Brain microvascular endothelial cell (primary cell): ENCODE measurements around the gene GORAB.

Experiments
- DNase-seq: peaks from one replicate; pipeline ENCODE4 v3.0.0-alpha.2; 2020
- H3K27ac ChIP-seq: fragments of 250-450 bp; sonication (Bioruptor Pico); 2 replicates; pipeline ENCODE4 v1.5.1; 2020; ENCODE audit warnings: mild to moderate bottlenecking, moderate library complexity
- H3K27me3 ChIP-seq: fragments of 250-450 bp; sonication (Bioruptor Pico); replicated peaks from 2 replicates; pipeline ENCODE4 v1.5.1; 2020; ENCODE audit warnings: mild to moderate bottlenecking
- H3K36me3 ChIP-seq: fragments of 250-450 bp; sonication (Bioruptor Pico); replicated peaks from 2 replicates; pipeline ENCODE4 v1.5.1; 2020; ENCODE audit warnings: mild to moderate bottlenecking
- H3K4me3 ChIP-seq: 2 replicates; pipeline ENCODE4 v1.5.1; 2011; ENCODE audit warnings: low read depth, mild to moderate bottlenecking, control low read depth, low read length, moderate library complexity
- CTCF ChIP-seq: IDR thresholded peaks from 2 replicates; pipeline ENCODE4 v1.5.1; 2011; ENCODE audit warnings: low read depth, mild to moderate bottlenecking, moderate library complexity, low read length, control low read depth, inconsistent platforms; ENCODE audit errors: missing control alignments
- in situ Hi-C: cut with HindIII; loops from 2 replicates; pipeline ENCODE4 v1.10.0; 2017; ENCODE audit warnings: low sequenced_read_pairs, low pct_ligation_motif_present

The GORAB gene

DNA sequence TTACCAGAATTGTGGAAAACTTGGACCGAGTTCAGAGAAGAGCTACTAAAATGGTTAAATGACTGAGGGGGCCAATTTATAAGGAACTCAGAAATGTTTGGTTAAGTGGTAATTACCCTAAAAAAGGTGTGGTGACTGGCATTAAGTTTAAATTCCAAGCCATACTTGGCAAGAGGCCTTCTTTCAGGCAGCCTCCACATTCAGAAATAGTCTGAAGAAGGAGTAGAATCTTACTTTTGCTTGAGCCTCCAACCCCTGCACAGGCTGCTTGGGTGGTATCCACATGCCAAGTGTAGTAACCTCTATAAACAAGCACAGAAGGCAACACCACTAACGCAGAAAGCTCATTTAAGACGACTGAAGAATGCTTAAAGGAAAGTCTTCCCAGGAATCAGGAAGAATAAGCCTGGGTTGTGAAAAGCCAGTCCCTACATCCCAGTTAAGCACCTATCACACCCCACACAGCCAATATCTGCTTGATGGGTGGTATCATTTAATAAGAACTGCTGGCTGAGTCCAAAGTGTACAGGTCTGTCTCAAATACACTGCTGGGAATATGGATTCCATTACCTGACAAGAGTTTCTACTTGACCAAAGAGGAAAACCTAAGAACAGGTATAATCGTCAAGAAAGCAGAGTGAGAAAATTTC is 13.7 kb upstream of the GORAB start:
- Histone ChIP-seq H3K27ac (no peak overlapping the region), H3K4me3 (no peak overlapping the region), H3K27me3 (no peaks in the 10 kb centered on the region), H3K36me3 (no peaks in the 10 kb centered on the region)
- TF ChIP-seq CTCF, result no peak
- no peak for DNase-seq
- in situ Hi-C loops, result no loop called here

GRCh38 chr1:170518965-170519364 is 13.0 kb upstream of the GORAB start:
- no peak for TF ChIP-seq CTCF
- no peak for DNase-seq
- Histone ChIP-seq H3K36me3 (no peaks in the 10 kb centered on the region), H3K4me3 (no peak overlapping the region), H3K27ac (no peak overlapping the region), H3K27me3 (no peaks in the 10 kb centered on the region)
- in situ Hi-C loops, result no loop called here

DNA sequence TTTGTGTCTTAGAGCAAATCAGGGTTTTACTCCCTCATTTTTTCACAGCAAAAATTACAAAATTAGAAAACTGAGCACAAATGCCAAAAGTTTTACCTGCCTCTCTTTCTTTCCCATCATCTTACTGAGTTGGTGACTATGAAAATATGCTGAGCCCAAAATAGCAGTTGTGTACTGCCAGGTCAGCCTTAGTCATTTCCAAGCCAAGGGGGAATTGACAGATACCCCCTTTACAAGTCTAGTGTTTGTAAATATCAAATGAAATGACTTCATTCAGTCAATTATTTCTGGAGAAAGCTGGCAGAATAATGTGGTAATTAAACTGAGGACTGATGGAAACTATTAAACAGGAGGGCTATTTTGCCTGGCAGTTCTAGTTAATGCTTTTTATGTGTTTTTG is 11.4 kb upstream of the GORAB start:
- no peak overlapping the region for H3K27ac ChIP-seq
- DNase-seq, result peak; percentile 7
- no peaks in the 10 kb centered on the region for H3K27me3 ChIP-seq
- no peaks in the 10 kb centered on the region for H3K36me3 ChIP-seq
- H3K4me3 ChIP-seq, result no peak overlapping the region
- in situ Hi-C loops, result no loop called here
- TF ChIP-seq CTCF, result no peak

- Histone ChIP-seq H3K4me3 (no peak overlapping the region), H3K27ac (no peak overlapping the region), H3K36me3 (no peaks in the 10 kb centered on the region), H3K27me3 (no peaks in the 10 kb centered on the region)
- no peak for TF ChIP-seq CTCF
- in situ Hi-C loops, result no loop called here
- DNase-seq, result no peak
Observed at GRCh38 chr1:170521818-170522217, 10.1 kb upstream of the GORAB start.

GRCh38 chr1:170530972-170531757 is 801 bp upstream of the GORAB start:
- Histone ChIP-seq H3K27ac (peak overlapping the region; percentile 96), H3K4me3 (peak overlapping the region; percentile 61), H3K27me3 (no peaks in the 10 kb centered on the region), H3K36me3 (no peaks in the 10 kb centered on the region)
- no peak for TF ChIP-seq CTCF
- no peak for DNase-seq
- in situ Hi-C loops, result no loop called here
